Measurements from ENCODE around the gene TNNC1.

- TF ChIP-seq CTCF (IDR thresholded peaks at IDR 0.05) (no peak), ZFX (IDR thresholded peaks at IDR 0.05; ENCODE audit: borderline replicate concordance) (no peak)
Measured at GRCh38 chr3:52469001-52469400, 15.2 kb upstream of the TNNC1 start.

Data from 22Rv1 (cell line).